NK-92 (cell line): ENCODE measurements around the gene ARL5A.

Experiments
- DNase-seq: peaks from one replicate; lab custom pipeline; 2025; ENCODE audit not compliant: unreplicated experiment; lab: John Stamatoyannopoulos, UW

ARL5A gene

GRCh38 chr2:151769606-151770005, 58.6 kb downstream of the ARL5A start:
- DNase-seq = no peak

GRCh38 chr2:151767536-151767935, 60.7 kb downstream of the ARL5A start:
- DNase-seq = no peak

GRCh38 chr2:151766437-151767153, 61.6 kb downstream of the ARL5A start:
- DNase-seq = no peak

- DNase-seq = no peak
These were observed 62.3 kb downstream of the ARL5A start for GRCh38 chr2:151765760-151766410.

GRCh38 chr2:151762694-151763093, 65.5 kb downstream of the ARL5A start:
- no peak for DNase-seq

GRCh38 chr2:151761687-151762086, 66.5 kb downstream of the ARL5A start:
- no peak for DNase-seq

- DNase-seq = no peak
These were observed 67.0 kb downstream of the ARL5A start for GRCh38 chr2:151761193-151761592.

- DNase-seq = no peak
These were observed 68.0 kb downstream of the ARL5A start for GRCh38 chr2:151760139-151760650.

GRCh38 chr2:151758744-151759143, 69.5 kb downstream of the ARL5A start:
- no peak for DNase-seq

- no peak for DNase-seq
These were observed 70.4 kb downstream of the ARL5A start for GRCh38 chr2:151757861-151758260.

- DNase-seq = no peak
These were observed 71.4 kb downstream of the ARL5A start for GRCh38 chr2:151756820-151757219.

GRCh38 chr2:151754253-151754897, 73.8 kb downstream of the ARL5A start:
- DNase-seq = no peak

GRCh38 chr2:151753540-151753939, 74.7 kb downstream of the ARL5A start:
- DNase-seq = no peak
